GM19238 (cell line): ENCODE results near the gene CLIC1.

Source experiments
- DNase-seq: peaks from one replicate; pipeline ENCODE4 v3.0.0; 2011; ENCODE audit warnings: low spot score; ENCODE audit not compliant: insufficient read length

The CLIC1 gene

DNA sequence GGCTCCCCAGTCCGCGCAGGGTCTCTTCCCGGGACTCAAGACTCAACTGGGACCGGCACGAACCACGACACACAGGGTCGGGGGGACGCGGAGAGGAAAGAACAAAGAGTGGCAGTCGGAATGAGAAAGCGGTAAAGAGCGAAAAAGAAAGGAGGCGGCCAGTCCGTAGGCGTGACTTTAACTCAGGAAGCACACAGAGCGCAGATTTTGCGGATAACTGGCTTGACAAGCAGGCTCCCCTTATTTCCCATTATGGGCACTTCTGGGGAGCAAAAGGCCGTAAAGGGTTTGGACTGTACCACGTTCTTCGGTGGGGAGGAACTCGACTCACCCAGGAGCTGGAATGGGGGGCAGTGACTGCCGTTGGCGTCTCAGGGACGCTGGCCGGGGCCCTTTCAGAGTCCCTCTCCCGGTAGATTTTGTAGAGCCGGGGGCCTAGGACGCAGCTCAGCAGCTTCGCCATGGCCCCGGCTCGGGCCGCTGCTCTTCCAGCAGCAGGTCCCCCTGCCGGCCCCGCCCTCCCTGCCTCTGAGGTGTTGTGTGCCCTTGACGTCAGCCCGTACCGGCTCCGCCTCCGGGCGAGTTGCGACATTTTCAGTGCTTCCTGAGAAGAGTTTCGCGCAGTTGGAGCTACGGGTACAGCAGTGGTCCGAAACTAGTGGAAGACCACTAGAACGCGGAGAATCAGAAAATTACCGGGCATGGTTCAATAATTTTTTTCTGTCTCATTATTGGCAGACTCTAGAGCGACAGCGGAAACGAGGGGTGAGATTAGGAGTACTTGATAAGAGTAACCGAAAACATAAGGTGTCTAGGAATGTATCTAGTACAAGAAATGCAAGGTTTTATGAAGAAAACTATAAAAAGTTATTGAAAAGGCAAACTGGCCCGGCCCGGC is 33.3 kb downstream of the CLIC1 start, which contains the start of gene ABHD16A:
Gene ABHD16A, minus strand, starts transcription at position 506 of the 898 bp plus-strand sequence. Its CDS starts 43 bp downstream, at position 463.
- DNase-seq, result peak; percentile 99

DNA sequence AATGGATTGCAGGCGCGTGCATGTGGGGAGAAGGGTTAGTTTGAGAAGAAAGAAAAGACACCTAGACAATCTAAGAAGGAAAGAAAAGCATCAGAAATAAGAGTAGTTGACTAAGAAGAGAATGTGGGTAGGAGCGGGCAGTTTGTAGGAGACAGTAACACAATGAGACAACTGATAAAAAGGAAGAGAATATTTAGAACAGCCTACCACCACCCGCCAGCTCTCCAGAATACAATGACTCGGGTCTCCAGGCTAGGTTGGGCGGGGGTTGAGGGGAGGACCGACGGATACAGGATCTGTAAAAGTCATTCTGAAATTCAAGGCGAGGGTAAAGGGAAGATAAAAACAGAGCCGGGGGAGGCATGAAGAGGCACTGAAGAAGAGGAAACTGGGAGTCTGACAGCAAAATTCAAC is 33.9 kb downstream of the CLIC1 start:
- DNase-seq, result peak; percentile 36

DNA sequence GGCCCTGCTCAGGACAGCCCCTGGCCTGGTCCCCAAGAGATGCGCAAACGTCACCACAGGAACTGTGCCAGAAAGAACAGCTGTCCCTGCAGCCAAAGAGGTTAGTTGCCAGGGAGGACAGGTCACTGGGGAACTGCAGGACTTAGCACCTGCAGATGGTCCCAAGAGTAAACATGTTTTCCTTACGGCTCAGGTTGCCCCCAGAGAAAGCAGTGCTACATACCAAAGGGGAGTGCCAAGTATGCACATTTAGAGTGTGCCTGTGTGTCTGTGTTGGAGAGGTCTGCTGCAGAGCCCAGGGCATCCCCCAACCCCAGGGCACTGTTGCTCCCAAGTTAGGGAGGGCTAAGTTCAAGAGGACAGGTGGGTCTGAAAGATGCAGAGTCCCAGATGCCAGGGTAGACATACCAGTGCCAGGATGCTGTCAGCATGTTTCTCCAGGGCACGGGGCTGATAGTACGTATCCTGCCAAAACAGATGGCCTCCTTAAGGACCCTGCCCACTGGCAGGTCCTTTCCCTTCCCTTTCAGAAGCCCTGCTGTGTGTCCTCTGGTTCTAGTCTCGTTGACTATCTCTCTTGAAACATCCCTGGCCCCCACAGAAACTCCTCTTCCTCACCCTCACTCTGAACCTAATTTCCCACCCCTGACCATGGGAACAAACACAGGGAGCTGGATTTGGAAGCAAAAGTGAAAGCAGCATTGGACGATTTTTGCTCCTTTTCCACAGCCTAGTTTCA is 34.5 kb downstream of the CLIC1 start:
- DNase-seq, result no peak

DNA sequence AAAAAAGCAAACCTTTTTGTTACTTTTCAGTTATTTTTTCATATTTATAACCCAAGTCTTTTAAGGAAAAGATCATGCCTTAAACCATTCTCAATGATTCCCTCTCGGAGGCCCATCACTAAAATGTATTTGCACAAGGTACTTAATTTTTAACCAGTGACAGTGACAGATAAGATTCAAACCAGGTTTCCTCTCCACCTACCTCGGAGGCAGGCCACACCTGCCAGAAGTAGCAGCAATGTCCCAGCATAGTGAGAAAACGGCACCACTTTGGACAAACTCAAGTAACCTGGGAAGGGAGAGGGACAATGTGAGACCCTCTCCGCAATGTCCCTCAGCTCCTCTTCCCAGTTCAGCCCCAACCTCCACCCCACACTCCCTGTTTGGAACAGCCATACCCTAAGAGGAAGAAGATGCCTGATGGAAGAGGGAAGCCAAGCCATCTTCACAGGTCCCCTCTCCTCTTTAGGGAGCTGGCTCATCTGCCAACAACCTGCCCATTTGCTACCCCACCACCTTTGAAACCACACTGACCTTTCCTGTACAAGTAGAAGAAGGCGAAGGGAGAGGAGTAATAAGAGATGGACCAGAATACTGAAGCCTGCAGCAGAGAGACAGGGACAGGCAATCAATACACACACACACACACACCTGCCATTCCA is 35.5 kb downstream of the CLIC1 start:
- no peak for DNase-seq

DNA sequence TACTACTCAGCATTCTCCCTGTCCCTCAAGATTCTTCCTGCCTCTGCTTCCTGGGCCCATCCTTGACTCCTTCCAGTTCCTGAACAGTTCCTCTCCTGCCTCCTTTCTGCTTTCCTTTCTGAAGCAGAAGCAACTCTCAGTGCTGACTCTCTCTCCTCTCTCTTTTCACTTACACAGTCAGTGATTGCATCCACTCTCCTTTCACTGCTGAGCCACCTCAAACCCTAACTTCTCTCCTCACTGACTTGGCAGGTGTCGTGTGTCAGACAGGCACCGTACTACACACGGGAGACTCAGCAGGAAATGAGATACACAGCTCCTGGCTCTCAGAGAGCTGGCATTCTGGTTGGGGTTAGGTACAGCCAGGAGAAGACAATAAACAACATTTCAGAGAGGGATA is 38.8 kb downstream of the CLIC1 start:
- no peak for DNase-seq

DNA sequence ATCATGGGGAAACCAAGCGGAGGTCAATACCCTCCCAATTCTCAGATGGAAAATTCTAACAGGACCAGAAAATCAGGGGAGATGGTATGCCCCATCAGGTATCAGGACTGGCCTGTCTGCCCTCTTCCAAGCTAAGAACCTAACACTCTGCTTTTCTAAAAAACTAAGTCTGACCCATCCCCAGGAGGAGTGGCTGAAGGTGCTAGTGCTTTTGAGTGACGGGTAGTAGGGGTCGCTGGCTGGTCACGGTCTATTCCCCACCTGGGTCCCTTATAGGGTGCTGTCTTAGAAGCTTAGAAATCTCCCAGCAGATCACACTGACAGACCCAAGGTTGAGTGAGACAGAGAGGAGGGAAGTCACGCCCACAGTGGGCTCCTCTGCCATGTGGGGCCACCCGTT is 42.8 kb downstream of the CLIC1 start:
- no peak for DNase-seq

DNA sequence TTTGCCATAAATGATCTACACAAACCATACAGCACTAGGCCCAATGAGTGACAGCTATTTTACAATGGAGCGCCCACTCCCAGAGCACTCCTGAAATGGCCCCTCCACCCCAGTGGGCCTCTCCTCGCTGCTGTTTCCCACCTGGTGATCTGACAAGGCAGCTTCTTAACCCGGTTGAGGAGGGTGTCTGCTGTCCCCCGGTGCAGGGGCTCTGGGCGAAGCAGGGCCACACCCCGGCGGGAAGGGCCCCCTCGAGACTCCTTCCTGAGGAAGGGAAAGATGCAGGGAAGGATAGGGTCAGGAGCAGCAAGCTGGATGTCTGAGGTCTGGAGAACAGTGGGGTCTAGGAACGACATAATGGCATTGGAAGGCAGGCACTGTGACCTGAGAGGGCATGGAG is 43.4 kb downstream of the CLIC1 start:
- DNase-seq, result no peak

DNA sequence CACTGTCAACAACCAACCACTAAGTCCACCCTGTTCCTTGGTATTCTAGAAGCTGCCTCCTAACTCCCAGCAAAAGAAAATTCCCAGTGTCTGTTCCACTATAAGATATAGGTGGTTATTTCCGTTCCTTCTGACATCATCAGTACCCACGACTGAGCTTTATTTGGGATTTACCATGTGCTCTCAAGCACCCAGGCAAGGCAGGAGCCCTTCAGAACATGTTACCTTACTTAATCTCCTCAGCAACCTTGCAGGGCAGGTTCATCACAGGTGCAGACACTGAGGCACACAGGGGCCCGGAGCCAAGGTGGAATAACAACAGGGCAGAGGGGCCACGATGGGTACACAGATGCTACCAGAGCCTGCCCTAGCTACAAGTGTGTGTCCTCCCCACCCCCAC is 44.0 kb downstream of the CLIC1 start:
- no peak for DNase-seq

DNA sequence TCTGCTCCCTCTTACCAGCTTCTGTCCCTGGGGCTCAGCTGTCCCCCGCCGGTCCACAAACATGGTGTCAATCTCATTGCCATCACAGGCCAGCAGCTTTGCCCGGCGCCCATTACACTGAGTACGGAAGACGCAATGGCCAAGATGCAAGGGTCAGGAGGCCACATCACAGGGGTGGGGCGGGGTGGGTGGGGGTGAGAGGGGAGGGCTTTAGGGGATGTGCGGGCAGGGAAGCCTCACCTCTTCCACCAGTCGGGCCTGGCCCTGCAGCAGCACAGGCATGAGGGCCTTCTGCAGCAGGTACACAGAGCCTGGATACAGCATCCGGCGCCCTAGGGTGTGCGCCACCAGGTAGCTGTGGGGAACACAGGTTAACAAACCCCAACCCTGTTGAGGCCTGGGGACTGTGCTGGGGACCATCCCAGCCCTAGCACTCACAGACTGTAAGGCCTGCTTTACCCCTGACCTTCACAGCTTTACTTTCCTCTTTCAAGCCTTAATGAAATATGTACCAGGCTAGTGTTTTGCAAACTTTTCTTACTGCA is 44.7 kb downstream of the CLIC1 start:
- no peak for DNase-seq

DNA sequence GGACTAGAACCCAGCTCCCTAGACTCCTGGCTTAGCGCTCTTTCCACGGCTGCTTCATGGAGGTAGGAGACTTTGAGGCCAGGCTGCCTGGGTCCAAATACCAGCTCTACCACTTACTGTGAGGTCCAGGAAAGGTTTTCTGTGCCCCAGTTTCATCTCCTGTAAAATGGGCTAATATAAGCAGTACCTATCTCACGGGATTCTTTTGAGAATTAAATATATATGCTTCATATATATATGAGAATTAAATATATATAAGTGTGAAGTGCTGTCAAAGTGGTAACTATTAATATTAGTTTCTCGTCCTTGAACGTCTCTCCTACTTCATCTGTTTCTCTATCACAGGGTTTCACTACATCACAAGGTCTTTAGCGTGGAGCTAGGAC is 45.3 kb downstream of the CLIC1 start:
- DNase-seq, result no peak

DNA sequence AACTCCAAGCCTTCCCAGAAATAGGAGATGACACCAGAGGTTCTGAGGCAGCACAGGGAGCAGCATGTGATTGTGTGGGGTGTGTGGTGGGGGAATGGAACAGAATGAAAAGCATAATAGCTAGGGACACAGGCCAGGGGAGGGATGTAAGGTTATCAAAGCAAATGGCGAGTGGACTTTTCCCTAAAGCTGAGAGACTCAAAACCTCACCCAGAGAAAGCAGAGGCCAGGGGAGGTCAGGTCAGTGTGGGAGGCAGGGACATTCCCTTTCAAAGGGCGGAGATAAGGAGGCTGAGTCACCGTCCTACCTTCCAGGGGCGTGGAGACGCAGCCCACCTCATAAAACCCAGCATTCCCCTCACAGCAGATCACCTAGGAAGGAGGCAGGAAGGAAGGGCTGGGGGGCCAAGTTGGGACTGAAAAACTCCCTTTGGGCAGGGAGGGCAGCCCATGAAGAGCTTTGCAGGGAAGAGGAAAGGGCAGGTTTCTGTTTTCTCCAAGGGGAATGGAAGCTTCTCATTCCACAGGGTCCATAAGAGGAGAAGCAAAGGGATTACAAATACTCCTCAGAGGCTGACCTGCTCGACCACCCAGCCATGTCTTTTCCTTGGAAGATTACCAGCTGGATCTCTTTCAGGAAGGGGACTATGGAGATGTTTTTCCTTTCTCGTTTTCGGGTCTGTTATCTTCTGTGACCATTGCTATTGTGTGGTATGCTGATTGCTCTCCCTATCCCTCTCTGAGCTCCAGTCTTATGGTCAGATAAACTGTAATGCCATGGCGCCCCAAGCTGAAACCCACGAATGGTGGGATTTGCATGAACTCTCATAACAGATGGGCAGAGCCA is 45.9 kb downstream of the CLIC1 start:
- no peak for DNase-seq

DNA sequence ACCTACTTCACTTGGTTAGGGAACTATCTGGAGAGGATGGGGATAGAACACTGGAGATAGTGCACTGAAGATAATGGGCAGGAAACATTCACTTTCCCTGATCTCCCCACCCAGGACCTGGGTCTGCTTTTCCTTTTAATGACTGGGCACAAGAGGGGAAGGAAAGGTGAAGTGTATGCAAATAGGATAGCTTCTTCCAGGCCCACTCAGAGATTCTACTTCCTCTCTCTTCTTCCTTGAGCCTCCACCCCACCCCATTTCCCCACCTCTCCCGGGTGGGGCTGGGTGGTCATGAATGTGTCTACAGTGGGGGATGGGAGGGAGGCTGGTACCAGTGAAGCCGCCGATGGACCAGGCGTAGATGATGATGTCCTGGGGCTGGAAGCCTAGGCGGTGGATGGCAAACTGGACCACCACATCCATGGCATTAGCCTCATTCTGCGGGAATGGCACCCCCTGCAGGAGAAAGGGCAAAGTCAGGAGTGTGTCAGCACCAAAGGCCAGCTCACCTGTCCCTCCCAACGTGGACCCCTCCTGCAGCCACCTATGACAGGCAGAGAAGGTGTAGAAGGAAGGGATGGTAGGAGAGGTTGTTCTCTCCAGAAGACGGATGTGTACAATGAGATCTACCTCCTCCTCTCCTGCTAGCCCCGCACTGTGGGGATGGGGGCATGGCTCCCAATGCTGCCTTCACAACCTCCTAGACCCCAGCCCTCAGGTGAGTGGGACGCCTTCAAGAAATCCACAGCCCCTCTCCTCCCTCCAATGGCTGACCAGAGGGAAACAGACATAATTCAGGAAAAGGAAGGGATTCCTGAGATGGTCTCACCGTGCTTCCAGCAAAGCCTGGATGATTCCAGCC is 46.9 kb downstream of the CLIC1 start:
- no peak for DNase-seq

DNA sequence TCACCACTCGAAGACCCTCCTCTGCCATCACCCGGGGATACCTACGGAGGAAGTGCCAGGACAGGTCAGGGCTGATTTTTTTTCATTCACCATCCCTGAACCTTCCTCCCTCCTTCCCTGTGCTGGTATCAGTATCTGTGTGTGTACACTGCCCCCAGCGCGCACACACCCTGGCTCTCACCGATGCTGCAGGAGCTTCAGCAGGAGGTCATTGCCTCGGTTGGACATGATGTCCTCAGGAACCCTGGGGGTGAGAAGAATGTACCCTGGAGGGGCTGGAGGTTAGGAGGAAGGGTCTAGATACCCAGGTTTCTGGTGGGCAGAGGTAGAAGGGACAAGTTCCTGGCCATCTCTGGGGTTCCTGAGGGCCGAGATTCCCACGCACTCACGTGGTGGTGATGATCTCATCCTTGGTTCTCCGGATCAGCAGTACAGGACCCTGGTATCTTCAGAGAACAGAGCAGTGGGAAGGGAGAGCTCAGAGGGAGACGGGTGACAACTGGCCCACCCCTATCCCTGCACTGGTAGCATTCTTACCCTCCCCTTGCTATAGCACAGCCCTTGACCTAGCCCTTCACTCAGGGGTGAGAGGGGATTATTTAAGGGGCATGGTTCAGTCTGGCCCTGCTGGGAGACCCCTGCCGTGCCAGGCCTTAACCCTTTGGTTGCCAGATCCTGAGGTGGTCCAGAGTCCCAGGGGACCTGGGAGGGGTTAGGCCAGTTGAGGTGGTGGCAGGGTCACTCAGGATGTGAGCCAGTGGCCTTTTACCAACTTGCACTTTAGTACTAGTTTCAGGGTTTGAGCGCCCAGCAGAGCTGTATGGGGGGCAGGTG is 48.3 kb downstream of the CLIC1 start:
- DNase-seq, result no peak

DNA sequence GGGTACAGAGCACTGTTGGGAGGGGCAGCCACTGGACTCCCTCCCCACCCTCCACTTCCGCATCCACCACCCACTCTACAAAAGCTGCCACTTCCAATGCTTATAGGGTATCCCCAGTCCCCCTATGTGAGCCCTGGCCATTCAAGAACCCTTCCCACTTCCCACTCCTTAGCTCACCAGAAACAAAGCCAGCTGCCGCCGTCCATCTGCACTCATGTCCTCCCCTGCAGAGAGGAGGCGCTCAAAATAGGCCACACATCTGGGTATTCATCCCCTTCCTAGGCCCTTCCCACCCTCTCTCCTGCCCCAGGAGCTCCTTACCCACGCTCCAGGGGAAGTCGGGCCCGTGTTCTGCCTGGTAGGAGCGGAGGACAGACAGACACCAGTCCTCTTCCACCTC is 49.0 kb downstream of the CLIC1 start:
- no peak for DNase-seq

DNA sequence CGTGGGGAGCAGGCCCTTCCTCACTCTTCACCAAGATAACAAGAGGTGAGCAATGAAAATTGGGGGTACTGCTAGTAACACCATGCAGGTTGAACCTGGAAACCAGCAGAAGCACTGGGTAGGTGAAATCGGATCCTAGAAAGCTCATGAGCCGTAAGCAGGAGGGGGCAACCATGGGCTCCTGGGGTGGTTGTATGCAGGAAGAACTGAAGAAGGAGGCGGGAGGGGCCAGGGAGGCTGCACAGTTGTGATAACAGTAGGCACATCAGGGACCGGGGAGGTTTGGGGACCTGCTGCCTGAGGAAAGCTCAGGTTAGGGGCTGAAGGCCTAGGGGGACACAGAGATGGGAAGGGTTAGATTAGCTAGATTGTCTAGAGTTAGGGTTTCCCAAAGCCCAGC is 49.8 kb downstream of the CLIC1 start:
- no peak for DNase-seq

DNA sequence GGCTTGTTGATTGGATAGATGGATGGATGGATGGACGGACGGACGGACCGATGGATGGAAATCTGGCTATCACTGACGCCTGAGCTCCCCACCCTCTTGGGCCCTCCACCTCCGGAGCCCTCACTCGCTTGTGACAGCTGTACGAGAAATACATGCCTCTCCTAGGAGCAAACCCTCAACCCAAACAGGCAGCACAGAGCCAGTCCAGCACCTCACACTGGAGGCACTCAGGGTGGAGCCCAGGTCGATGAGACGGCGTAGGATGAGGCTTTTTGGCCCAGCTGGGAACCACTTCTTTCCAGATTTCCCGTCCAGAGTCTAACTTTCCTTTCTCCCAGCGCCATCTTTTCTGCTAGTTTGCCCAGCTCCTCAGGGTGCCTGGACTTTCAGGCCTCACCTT is 52.7 kb downstream of the CLIC1 start:
- DNase-seq, result no peak

DNA sequence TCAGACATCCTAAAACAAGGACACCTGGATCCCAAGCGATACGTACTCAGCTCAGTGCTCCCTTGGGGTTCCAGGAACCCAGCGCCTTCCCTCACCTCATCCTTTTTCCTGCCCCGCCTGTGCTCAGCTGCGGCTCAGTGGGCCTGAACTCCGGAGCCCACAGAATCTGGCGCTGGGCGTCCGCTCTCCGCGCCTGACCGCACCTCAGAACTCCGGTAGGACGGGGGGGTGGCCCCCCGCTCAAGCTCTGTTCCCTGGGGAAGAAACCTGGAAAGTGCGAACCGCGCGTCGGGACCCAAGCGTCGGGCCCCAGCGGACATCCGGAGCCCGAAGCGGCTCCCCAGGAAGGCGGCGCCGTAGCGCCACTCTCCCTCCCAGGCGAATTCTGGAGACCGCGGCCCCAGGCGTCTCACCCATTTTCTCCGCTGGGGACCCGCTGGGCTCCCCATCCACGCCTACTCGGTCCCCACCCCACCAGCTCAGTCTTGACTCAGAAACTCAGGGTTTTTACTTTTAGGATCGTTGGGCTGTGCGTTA is 55.1 kb downstream of the CLIC1 start:
- peak; percentile 68 for DNase-seq
